ENCODE measurements around the gene IL21R. TPM values are rescaled to one million over a fixed set of nuclear protein-coding genes. Genes with fewer than 3 reads are reported as not detected.
"Not testable (repeated sequence)": the region's sequence is repeated elsewhere in the genome, so short reads cannot be mapped to it uniquely, and the experiment has no call there.

Gene IL21R
- total and polyA plus RNA-seq, 2 donors (not counting 3 experiments of a cell fraction or from before 2014, with no cell fraction given): 0.03 TPM; not detected in 1

DNA sequence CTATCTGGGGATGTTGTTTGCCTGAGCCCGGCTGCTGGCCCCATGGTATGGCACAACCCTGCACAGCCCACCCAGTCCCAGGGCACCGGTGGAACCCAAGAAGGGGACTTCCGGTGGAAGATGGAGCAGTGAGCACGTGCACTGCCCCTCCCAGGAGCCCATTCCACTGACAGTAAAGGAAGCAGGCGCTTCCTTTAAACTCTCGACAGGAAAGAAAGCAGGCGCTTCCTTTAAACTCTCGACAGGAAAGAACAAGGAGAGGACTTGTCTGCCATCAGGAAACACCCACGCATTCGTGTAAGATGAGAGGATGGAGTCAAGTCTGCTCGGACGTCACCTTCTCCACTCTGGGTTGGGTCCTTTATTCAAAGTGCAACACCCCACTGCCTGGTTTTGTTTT lies 53.7 kb downstream of the IL21R start:
- H3K4me3 ChIP-seq (replicated peaks in 1 of 3; ENCODE audit: insufficient read depth in 1 of 3, low read depth in 1 of 3, low read length in 3 of 3): no peak overlapping the region
- no peak for TF ChIP-seq POLR2A (IDR thresholded peaks at IDR 0.05; ENCODE audit: low read depth, low read length)
- peak; percentile 29 for TF ChIP-seq POLR2AphosphoS5 (IDR thresholded peaks at IDR 0.05; ENCODE audit: insufficient read depth, low read depth, low read length)
- TF ChIP-seq FOS (IDR thresholded peaks at IDR 0.05; ENCODE audit: borderline replicate concordance, insufficient read depth, low read length): no peak
- no TSS peak for BruUV-seq (replicated peaks)
- POLR2A ChIA-PET: no interaction called here
- FAIRE-seq (peak; percentile 74), DNase-seq (ENCODE audit: low read depth, low spot score) (peak; percentile 28)
- no peak overlapping the region for H3K9ac ChIP-seq (replicated peaks; ENCODE audit: extremely low read depth, insufficient read depth, low read length)
- CTCF ChIA-PET: interaction anchor here (0.7 to 1.9 kb wide), 6 partner anchors 9 to 277 kb away, joined by 3 to 9 read pairs (median 3); partner anchors contain the start of gene KDM8
- H3K4me1 ChIP-seq (ENCODE audit: control insufficient read depth, extremely low read depth, insufficient read depth, low read length): peaks cover 16% of the 10 kb centered on the region
- no peaks in the 10 kb centered on the region for H3K9me1 ChIP-seq (replicated peaks; ENCODE audit: control insufficient read depth, extremely low read depth, insufficient read depth, low read length)
- no peaks in the 10 kb centered on the region for H3K9me3 ChIP-seq (replicated peaks; ENCODE audit: control insufficient read depth, insufficient read depth, low read length)
- intact Hi-C loops (cut with micrococcal nuclease) (no loop called here), dilution Hi-C loops (cut with MboI; ENCODE audit: extremely low pct_ligation_motif_present, low sequenced_read_pairs) (no loop called here)
- H2AFZ ChIP-seq (ENCODE audit: low read depth, low read length): peak overlapping the region; percentile 2
- H3K27ac ChIP-seq (ENCODE audit: insufficient read depth, low read depth, low read length): no peak overlapping the region
- H4K20me1 ChIP-seq (replicated peaks; ENCODE audit: control insufficient read depth, extremely low read depth, insufficient read depth, low read length): no peaks in the 10 kb centered on the region
- H3K36me3 ChIP-seq (ENCODE audit: control insufficient read depth in 2 of 2, extremely low read depth in 1 of 2, insufficient read depth in 2 of 2, low read length in 2 of 2): peaks cover 0 to 8% of the 10 kb centered on the region in 2 experiments
- H3K79me2 ChIP-seq (ENCODE audit: control insufficient read depth, insufficient read depth, low read length): no peaks in the 10 kb centered on the region
- no peaks in the 10 kb centered on the region for H3K27me3 ChIP-seq (ENCODE audit: control insufficient read depth in 2 of 2, insufficient read depth in 2 of 2, low read length in 2 of 2)
- peak overlapping the region; percentile 4 for H3K4me2 ChIP-seq (ENCODE audit: insufficient read depth, low read length)

DNA sequence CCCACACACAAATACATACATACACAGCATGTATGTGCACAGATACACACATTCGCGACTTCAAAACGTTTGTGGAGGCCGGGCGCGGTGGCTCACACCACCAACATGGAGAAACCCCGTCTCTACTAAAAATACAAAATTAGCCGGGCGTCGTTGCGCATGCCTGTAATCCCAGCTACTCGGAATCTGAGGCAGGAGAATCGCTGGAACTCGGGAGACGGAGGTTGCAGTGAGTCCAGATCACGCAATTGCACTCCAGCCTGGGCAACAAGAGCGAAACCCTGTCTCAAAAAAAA lies 55.6 kb downstream of the IL21R start:
- POLR2A ChIA-PET; H2AFZ ChIP-seq (ENCODE audit: low read depth, low read length); H3K4me2 ChIP-seq (ENCODE audit: insufficient read depth, low read length); dilution Hi-C loops (cut with MboI; ENCODE audit: extremely low pct_ligation_motif_present, low sequenced_read_pairs); H3K27me3 ChIP-seq (ENCODE audit: control insufficient read depth in 2 of 2, insufficient read depth in 2 of 2, low read length in 2 of 2); CTCF ChIA-PET; FAIRE-seq; H3K4me3 ChIP-seq (replicated peaks in 1 of 3; ENCODE audit: insufficient read depth in 1 of 3, low read depth in 1 of 3, low read length in 3 of 3); H4K20me1 ChIP-seq (replicated peaks; ENCODE audit: control insufficient read depth, extremely low read depth, insufficient read depth, low read length); H3K9me3 ChIP-seq (replicated peaks; ENCODE audit: control insufficient read depth, insufficient read depth, low read length); H3K79me2 ChIP-seq (ENCODE audit: control insufficient read depth, insufficient read depth, low read length); DNase-seq (ENCODE audit: low read depth, low spot score); H3K9ac ChIP-seq (replicated peaks; ENCODE audit: extremely low read depth, insufficient read depth, low read length); BruUV-seq (replicated peaks); H3K27ac ChIP-seq (ENCODE audit: insufficient read depth, low read depth, low read length); H3K9me1 ChIP-seq (replicated peaks; ENCODE audit: control insufficient read depth, extremely low read depth, insufficient read depth, low read length): not testable (repeated sequence)
- H3K4me1 ChIP-seq (ENCODE audit: control insufficient read depth, extremely low read depth, insufficient read depth, low read length): peaks cover 26% of the 10 kb centered on the region
- intact Hi-C loops (cut with micrococcal nuclease): loop anchor here (1.0 kb wide), 4 partner anchors 82 to 302 kb away; no protein-coding TSS in a partner anchor
- H3K36me3 ChIP-seq (ENCODE audit: control insufficient read depth in 2 of 2, extremely low read depth in 1 of 2, insufficient read depth in 2 of 2, low read length in 2 of 2): peaks cover 4 to 13% of the 10 kb centered on the region in 2 experiments
